Liver (tissue), 9 donors: ENCODE results near the gene DGKE. TPM values are rescaled to one million over a fixed set of nuclear protein-coding genes. Genes with fewer than 3 reads are reported as not detected.

Experiments
- DNase-seq: peaks from one replicate; pipeline ENCODE4 v3.0.0-alpha.2; 2017; ENCODE audit warnings: low spot score
- H3K27ac ChIP-seq, 2 donors: one replicate each; pipeline ENCODE4 v1.7.0; 2013; ENCODE audit warnings: inconsistent platforms in 2 of 2, low read length in 2 of 2, control low read depth in 1 of 2, low read depth in 1 of 2, mild to moderate bottlenecking in 1 of 2
- H3K27me3 ChIP-seq, 4 donors: one replicate each; pipeline versions ENCODE4 v1.6.1 to v1.7.0; 2013; ENCODE audit warnings: low read length in 3 of 4, inconsistent platforms in 1 of 4, mild to moderate bottlenecking in 1 of 4, moderate library complexity in 1 of 4; ENCODE audit not compliant: control insufficient read depth in 4 of 4, insufficient read depth in 4 of 4
- H3K36me3 ChIP-seq, 4 donors: one replicate each; pipeline versions ENCODE4 v1.6.1 to v1.7.0; 2013; ENCODE audit warnings: low read length in 3 of 4, mild to moderate bottlenecking in 3 of 4, low read depth in 1 of 4, moderate library complexity in 1 of 4; ENCODE audit not compliant: control insufficient read depth in 4 of 4, insufficient read depth in 3 of 4
- H3K4me1 ChIP-seq, 4 donors: one replicate each; pipeline versions ENCODE4 v1.6.1 to v1.7.0; 2013; ENCODE audit warnings: low read length in 3 of 4, mild to moderate bottlenecking in 3 of 4, moderate library complexity in 1 of 4; ENCODE audit not compliant: control insufficient read depth in 4 of 4, insufficient read depth in 4 of 4
- H3K4me3 ChIP-seq, 3 donors: one replicate each; pipeline versions ENCODE4 v1.6.1 to v1.7.0; 2013; ENCODE audit warnings: low read length in 3 of 3, control low read depth in 1 of 3, low read depth in 1 of 3, mild to moderate bottlenecking in 1 of 3
- H3K9ac ChIP-seq, 2 donors: one replicate each; pipeline ENCODE4 v1.7.0; 2013; ENCODE audit warnings: low read length in 2 of 2, mild to moderate bottlenecking in 2 of 2, moderate library complexity in 2 of 2, control low read depth in 1 of 2, low read depth in 1 of 2
- H3K9me3 ChIP-seq, 4 donors: one replicate each; pipeline versions ENCODE4 v1.6.1 to v1.7.0; 2013; ENCODE audit warnings: low read length in 3 of 4; ENCODE audit not compliant: control insufficient read depth in 4 of 4
- EGR1 ChIP-seq, 2 donors: IDR thresholded peaks; 2 replicates each; pipeline ENCODE4 v1.6.1; 2016 to 2018; ENCODE audit warnings: antibody characterized with exemption in 2 of 2, low read depth in 2 of 2
- FOXA1 ChIP-seq: IDR thresholded peaks from 2 replicates; pipeline ENCODE4 v1.6.1; 2016; ENCODE audit warnings: antibody characterized with exemption
- FOXA2 ChIP-seq: IDR thresholded peaks from 2 replicates; pipeline ENCODE4 v1.6.1; 2016; ENCODE audit warnings: antibody characterized with exemption
- GABPA ChIP-seq, 2 donors: IDR thresholded peaks in 1 of 2; conservative IDR thresholded peaks in 1 of 2; 2 replicates each; pipeline ENCODE4 v1.6.1; 2016; ENCODE audit warnings: antibody characterized with exemption in 2 of 2, mild to moderate bottlenecking in 1 of 2, moderate library complexity in 1 of 2
- HNF4A ChIP-seq, 2 donors: conservative IDR thresholded peaks; 2 replicates each; pipeline ENCODE4 v1.6.1; 2016; ENCODE audit warnings: antibody characterized with exemption in 2 of 2, mild to moderate bottlenecking in 2 of 2
- HNF4G ChIP-seq: IDR thresholded peaks from 2 replicates; pipeline ENCODE4 v1.6.1; 2016; ENCODE audit warnings: antibody characterized with exemption
- JUND ChIP-seq, 2 donors: IDR thresholded peaks; 2 replicates each; pipeline ENCODE4 v1.6.1; 2016; ENCODE audit warnings: antibody characterized with exemption in 2 of 2
- MAX ChIP-seq: IDR thresholded peaks from 2 replicates; pipeline ENCODE4 v1.6.1; 2016; ENCODE audit warnings: antibody characterized with exemption
- NR2F2 ChIP-seq: IDR thresholded peaks from 2 replicates; pipeline ENCODE4 v1.6.1; 2016; ENCODE audit warnings: antibody characterized with exemption
- RAD21 ChIP-seq, 2 donors: IDR thresholded peaks; 2 replicates each; pipeline ENCODE4 v1.6.1; 2016; ENCODE audit warnings: antibody characterized with exemption in 2 of 2, mild to moderate bottlenecking in 2 of 2
- RXRA ChIP-seq, 2 donors: IDR thresholded peaks; 2 replicates each; pipeline ENCODE4 v1.6.1; 2017 to 2018; ENCODE audit warnings: antibody characterized with exemption in 2 of 2, mild to moderate bottlenecking in 1 of 2
- SP1 ChIP-seq: IDR thresholded peaks from 2 replicates; pipeline ENCODE4 v1.6.1; 2018; ENCODE audit warnings: antibody characterized with exemption, mild to moderate bottlenecking
- TAF1 ChIP-seq: conservative IDR thresholded peaks from 2 replicates; pipeline ENCODE4 v1.6.1; 2016; ENCODE audit warnings: antibody characterized with exemption, mild to moderate bottlenecking
- YY1 ChIP-seq: IDR thresholded peaks from 2 replicates; pipeline ENCODE4 v1.6.1; 2016; ENCODE audit warnings: antibody characterized with exemption, mild to moderate bottlenecking
- ZBTB33 ChIP-seq: IDR thresholded peaks from 2 replicates; pipeline ENCODE4 v1.6.1; 2016; ENCODE audit warnings: antibody characterized with exemption
- WGBS: extraction: QIAGEN DNeasy Blood & Tissue Kit; methylation state at CpG from one replicate; pipeline ENCODE4 v1.1.7; 2013; 5-methylcytosine and 5-hydroxymethylcytosine counted together
- polyA plus RNA-seq, 2 donors: library from polyadenylated mRNA; stranded (reverse) in 1 of 2; unstranded in 1 of 2; fragments of 200-250 nt in 1 of 2; fragments of >200 nt in 1 of 2; fragmentation: Nextera tagmentation in 1 of 2; extraction: Ambion mirVana in 1 of 2; gene quantifications; one replicate each; pipeline versions ENCODE4 v1.2.1 to v1.2.3, GENCODE V29; 2013 to 2015
- total RNA-seq, 2 donors: library from RNA; depleted of rRNA; stranded (reverse); fragments of >200 nt; gene quantifications; one replicate each; pipeline ENCODE4 v1.2.3, GENCODE V29; 2014
- TF ChIP-seq, protein P1 (sequence below): IDR thresholded peaks from 2 replicates; pipeline ENCODE4 v1.6.1; 2016; ENCODE audit warnings: antibody characterized with exemption
- TF ChIP-seq, protein P2 (sequence below): fragments of 150-350 bp; IDR thresholded peaks from 2 replicates; pipeline ENCODE4 v1.5.1; 2017; ENCODE audit warnings: improper control_type of control experiment, low read depth, low read length; ENCODE audit not compliant: missing input control
- TF ChIP-seq, protein P3 (sequence below): IDR thresholded peaks from 2 replicates; pipeline ENCODE4 v1.6.1; 2016; ENCODE audit warnings: antibody characterized with exemption, mild to moderate bottlenecking
- donor health status: healthy.
- donor health status: healthy.
- donor health status: healthy.
- donor health status: healthy.
- donor health status: healthy.

DGKE gene
- total and polyA plus RNA-seq, 4 donors, result 1.0 to 5.9 (median 2.8) TPM

DNA sequence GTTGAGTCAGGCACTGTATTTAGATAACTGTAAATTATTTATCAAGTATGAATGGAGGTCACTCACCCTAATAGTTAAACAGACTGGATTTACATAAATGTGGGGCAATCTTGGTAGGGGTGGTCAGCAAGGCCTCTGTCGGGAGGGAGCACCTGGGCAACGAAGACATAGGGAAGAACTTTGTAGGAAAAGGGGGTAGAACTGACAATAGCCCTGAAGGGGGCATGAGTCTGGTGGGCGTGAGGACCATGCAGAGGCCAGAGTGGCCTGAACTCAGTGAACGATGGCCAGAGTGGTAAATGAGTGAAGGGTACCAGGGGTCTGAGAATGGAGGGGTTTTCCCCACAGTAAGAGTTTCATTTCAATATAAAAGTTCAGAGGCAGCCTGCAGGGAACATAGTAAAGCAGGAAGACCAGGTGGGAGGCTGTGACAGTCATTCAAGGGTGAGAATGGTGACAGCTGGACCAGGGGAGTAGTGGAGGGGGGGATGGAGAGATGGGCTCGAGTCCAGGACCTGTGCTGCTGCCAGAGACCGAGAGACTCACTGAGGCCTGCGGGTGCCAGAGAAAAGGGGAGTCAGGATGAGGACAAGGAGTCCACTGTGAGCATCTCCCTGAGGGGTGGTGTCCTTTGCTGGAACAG lies 3.1 kb upstream of the DGKE start:
- DNase-seq, result no peak

GRCh38 chr17:56831369-56832095 lies 2.4 kb upstream of the DGKE start:
- H3K27me3 ChIP-seq, result no peaks in the 10 kb centered on the region
- no peak for DNase-seq
- no peak overlapping the region for H3K9ac ChIP-seq
- WGBS, result 97% methylated on average over 16 of the region's 16 CpGs
- H3K9me3 ChIP-seq, result no peaks in the 10 kb centered on the region
- TF ChIP-seq RAD21 (IDR thresholded peaks at IDR 0.05) (no peak), HNF4G (no peak), HNF4A (conservative IDR thresholded peaks at IDR 0.05) (no peak), JUND (IDR thresholded peaks at IDR 0.05) (no peak), FOXA2 (no peak), RXRA (IDR thresholded peaks at IDR 0.05) (no peak), YY1 (no peak), ZBTB33 (no peak), MAX (no peak), NR2F2 (no peak), TAF1 (no peak), EGR1 (IDR thresholded peaks at IDR 0.05; ENCODE audit: low read depth in 2 of 2) (no peak), FOXA1 (no peak), GABPA (IDR thresholded peaks at IDR 0.05 in 1 of 2, conservative IDR thresholded peaks at IDR 0.05 in 1 of 2) (no peak), SP1 (no peak)
- TF ChIP-seq, protein P1, sequence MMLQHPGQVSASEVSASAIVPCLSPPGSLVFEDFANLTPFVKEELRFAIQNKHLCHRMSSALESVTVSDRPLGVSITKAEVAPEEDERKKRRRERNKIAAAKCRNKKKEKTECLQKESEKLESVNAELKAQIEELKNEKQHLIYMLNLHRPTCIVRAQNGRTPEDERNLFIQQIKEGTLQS, result no peak
- TF ChIP-seq, protein P2, sequence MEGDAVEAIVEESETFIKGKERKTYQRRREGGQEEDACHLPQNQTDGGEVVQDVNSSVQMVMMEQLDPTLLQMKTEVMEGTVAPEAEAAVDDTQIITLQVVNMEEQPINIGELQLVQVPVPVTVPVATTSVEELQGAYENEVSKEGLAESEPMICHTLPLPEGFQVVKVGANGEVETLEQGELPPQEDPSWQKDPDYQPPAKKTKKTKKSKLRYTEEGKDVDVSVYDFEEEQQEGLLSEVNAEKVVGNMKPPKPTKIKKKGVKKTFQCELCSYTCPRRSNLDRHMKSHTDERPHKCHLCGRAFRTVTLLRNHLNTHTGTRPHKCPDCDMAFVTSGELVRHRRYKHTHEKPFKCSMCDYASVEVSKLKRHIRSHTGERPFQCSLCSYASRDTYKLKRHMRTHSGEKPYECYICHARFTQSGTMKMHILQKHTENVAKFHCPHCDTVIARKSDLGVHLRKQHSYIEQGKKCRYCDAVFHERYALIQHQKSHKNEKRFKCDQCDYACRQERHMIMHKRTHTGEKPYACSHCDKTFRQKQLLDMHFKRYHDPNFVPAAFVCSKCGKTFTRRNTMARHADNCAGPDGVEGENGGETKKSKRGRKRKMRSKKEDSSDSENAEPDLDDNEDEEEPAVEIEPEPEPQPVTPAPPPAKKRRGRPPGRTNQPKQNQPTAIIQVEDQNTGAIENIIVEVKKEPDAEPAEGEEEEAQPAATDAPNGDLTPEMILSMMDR, result no peak
- TF ChIP-seq, protein P3, sequence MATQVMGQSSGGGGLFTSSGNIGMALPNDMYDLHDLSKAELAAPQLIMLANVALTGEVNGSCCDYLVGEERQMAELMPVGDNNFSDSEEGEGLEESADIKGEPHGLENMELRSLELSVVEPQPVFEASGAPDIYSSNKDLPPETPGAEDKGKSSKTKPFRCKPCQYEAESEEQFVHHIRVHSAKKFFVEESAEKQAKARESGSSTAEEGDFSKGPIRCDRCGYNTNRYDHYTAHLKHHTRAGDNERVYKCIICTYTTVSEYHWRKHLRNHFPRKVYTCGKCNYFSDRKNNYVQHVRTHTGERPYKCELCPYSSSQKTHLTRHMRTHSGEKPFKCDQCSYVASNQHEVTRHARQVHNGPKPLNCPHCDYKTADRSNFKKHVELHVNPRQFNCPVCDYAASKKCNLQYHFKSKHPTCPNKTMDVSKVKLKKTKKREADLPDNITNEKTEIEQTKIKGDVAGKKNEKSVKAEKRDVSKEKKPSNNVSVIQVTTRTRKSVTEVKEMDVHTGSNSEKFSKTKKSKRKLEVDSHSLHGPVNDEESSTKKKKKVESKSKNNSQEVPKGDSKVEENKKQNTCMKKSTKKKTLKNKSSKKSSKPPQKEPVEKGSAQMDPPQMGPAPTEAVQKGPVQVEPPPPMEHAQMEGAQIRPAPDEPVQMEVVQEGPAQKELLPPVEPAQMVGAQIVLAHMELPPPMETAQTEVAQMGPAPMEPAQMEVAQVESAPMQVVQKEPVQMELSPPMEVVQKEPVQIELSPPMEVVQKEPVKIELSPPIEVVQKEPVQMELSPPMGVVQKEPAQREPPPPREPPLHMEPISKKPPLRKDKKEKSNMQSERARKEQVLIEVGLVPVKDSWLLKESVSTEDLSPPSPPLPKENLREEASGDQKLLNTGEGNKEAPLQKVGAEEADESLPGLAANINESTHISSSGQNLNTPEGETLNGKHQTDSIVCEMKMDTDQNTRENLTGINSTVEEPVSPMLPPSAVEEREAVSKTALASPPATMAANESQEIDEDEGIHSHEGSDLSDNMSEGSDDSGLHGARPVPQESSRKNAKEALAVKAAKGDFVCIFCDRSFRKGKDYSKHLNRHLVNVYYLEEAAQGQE, result no peak
- no peaks in the 10 kb centered on the region for H3K36me3 ChIP-seq
- H3K4me1 ChIP-seq, result peaks cover 9 to 41% (median 30%) of the 10 kb centered on the region in 4 donors
- H3K4me3 ChIP-seq, result no peak overlapping the region
- no peak overlapping the region for H3K27ac ChIP-seq

More for the DNA sequence above, 3.1 kb upstream of the DGKE start:
- Histone ChIP-seq H3K36me3 (no peaks in the 10 kb centered on the region), H3K4me3 (no peak overlapping the region), H3K9ac (no peak overlapping the region), H3K4me1 (peaks cover 9 to 48% (median 36%) of the 10 kb centered on the region in 4 donors), H3K27ac (no peak overlapping the region), H3K9me3 (no peaks in the 10 kb centered on the region), H3K27me3 (no peaks in the 10 kb centered on the region)
- TF ChIP-seq EGR1 (IDR thresholded peaks at IDR 0.05; ENCODE audit: low read depth in 2 of 2), result no peak
- no peak for TF ChIP-seq NR2F2
- no peak for TF ChIP-seq YY1
- no peak for TF ChIP-seq RAD21 (IDR thresholded peaks at IDR 0.05)
- no peak for TF ChIP-seq ZBTB33
- WGBS, result 86% methylated on average over 7 of the region's 7 CpGs
